ENCODE measurements around the gene PRX. TPM values are rescaled to one million over a fixed set of nuclear protein-coding genes. Genes with fewer than 3 reads are reported as not detected.

Gene PRX
- total and polyA plus RNA-seq, 2 of the 13 experiments (the other 11 are each of a cell fraction or from before 2014, with no cell fraction given): 0.66 TPM

- TF ChIP-seq ZNF350 (CRISPR knock-in tag; IDR thresholded peaks at IDR 0.05; ENCODE audit: borderline replicate concordance, low read depth) (peak; percentile 67; the same call in 1 of the 2 replicates), MAFG (CRISPR knock-in tag; IDR thresholded peaks at IDR 0.05) (no peak), ZNF800 (CRISPR knock-in tag; IDR thresholded peaks at IDR 0.05) (no peak), ZNF276 (CRISPR knock-in tag; IDR thresholded peaks at IDR 0.05; ENCODE audit: low read depth) (0 out of 2 replicates have a peak, but pooled peaks have one; percentile 22), ZNF563 (CRISPR knock-in tag; IDR thresholded peaks at IDR 0.05) (no peak), ZFP41 (CRISPR knock-in tag; IDR thresholded peaks at IDR 0.05; ENCODE audit: borderline replicate concordance) (no peak), ZNF136 (CRISPR knock-in tag; IDR thresholded peaks at IDR 0.05; ENCODE audit: low read depth) (peak; percentile 21; the same call in 1 of the 2 replicates), KMT2A (CRISPR knock-in tag; IDR thresholded peaks at IDR 0.05) (peak; percentile 81), ZNF18 (CRISPR knock-in tag; IDR thresholded peaks at IDR 0.05; ENCODE audit: insufficient replicate concordance) (no peak), ZNF251 (CRISPR knock-in tag; IDR thresholded peaks at IDR 0.05) (no peak), ARHGAP35 (CRISPR knock-in tag; IDR thresholded peaks at IDR 0.05; ENCODE audit: borderline replicate concordance) (no peak), HDAC6 (IDR thresholded peaks at IDR 0.05; ENCODE audit: low read depth, low read length) (no peak), ZMYM4 (CRISPR knock-in tag; IDR thresholded peaks at IDR 0.05) (peak; percentile 90), SP1 (IDR thresholded peaks at IDR 0.05) (no peak), SP1 (CRISPR knock-in tag; IDR thresholded peaks at IDR 0.05) (peak; percentile 75; the same call in 1 of the 2 replicates), YEATS2 (CRISPR knock-in tag; IDR thresholded peaks at IDR 0.05; ENCODE audit: borderline replicate concordance) (peak; percentile 94), PLRG1 (conservative IDR thresholded peaks at IDR 0.05) (no peak), KLF16 (CRISPR knock-in tag; IDR thresholded peaks at IDR 0.05) (0 out of 4 replicates have a peak, but pooled peaks of 1 of the 2 experiments have one; percentile 69), U2AF1 (optimal IDR thresholded peaks at IDR 0.05; ENCODE audit: low read depth, low read length) (no peak), FOXA1 (IDR thresholded peaks at IDR 0.05) (no peak), FOXA1 (CRISPR knock-in tag; IDR thresholded peaks at IDR 0.05) (no peak), CBX5 (CRISPR knock-in tag; IDR thresholded peaks at IDR 0.05; ENCODE audit: borderline replicate concordance) (peak; percentile 88; the same call in 1 of the 2 replicates), YY1 (IDR thresholded peaks at IDR 0.05; ENCODE audit: insufficient read depth, insufficient replicate concordance, low read depth, low read length) (peak; percentile 92), BHLHE40 (IDR thresholded peaks at IDR 0.05; ENCODE audit: low read length) (peak; percentile 99), EED (CRISPR knock-in tag; IDR thresholded peaks at IDR 0.05) (peak; percentile 73; the same call in 1 of the 2 replicates)
These were observed 64.9 kb downstream of the PRX start, which contains the start of the genes C19orf47 and PLD3 (continued) for GRCh38 chr19:40348125-40348913.

Measured in HepG2 (cell line).